ENCODE data around the gene FANCC. TPM values are rescaled to one million over a fixed set of nuclear protein-coding genes. Genes with fewer than 3 reads are reported as not detected.

Gene FANCC
- total RNA-seq, 1 donor from 2014 or later, result 7.9 TPM

DNA sequence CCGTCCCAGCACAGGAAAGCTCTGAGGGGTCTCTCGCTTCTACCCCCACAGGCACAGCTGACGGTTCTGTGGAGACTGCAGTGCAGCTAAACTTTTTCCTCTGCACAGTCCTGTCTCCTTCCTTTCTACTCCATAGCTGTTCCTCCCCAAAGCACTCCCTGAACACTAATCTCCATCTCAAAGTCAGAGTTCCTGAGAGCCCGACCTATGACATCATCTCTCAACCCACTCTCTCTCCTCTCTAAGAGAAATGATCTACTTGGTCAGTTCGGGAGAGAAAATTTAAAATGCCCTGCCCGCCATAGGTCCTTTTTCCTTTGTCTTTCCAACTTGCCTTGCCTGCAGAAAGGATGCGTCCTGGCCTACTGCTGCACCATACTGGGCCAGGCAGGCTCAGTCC is 90.6 kb downstream of the FANCC start:
- H3K36me3 ChIP-seq (ENCODE audit: insufficient read depth, low read length), result no peaks in the 10 kb centered on the region
- H3K27ac Mint-ChIP-seq (ENCODE audit: unreplicated experiment), result no peak overlapping the region
- no peak for DNase-seq (ENCODE audit: low read depth)
- H3K9me3 Mint-ChIP-seq (ENCODE audit: unreplicated experiment), result peaks cover 8% of the 10 kb centered on the region
- H3K4me2 ChIP-seq (ENCODE audit: low read length), result no peak overlapping the region
- no peak for FAIRE-seq
- H3K27ac ChIP-seq (ENCODE audit: low read depth, low read length), result no peak overlapping the region
- peaks cover 3% of the 10 kb centered on the region for H3K4me1 Mint-ChIP-seq (ENCODE audit: low read depth, unreplicated experiment)
- H4K20me1 ChIP-seq (ENCODE audit: insufficient read depth, low read length), result no peaks in the 10 kb centered on the region
- no peak overlapping the region for H3K9ac ChIP-seq (ENCODE audit: low read length)
- H3K27me3 Mint-ChIP-seq (ENCODE audit: low read depth, unreplicated experiment), result no peaks in the 10 kb centered on the region
- no peak for TF ChIP-seq CTCF (IDR thresholded peaks at IDR 0.05; ENCODE audit: insufficient read depth, low read depth, low read length)
- TF ChIP-seq EZH2 (IDR thresholded peaks at IDR 0.05; ENCODE audit: insufficient read depth, low read length), result no peak
- H3K4me1 ChIP-seq (ENCODE audit: insufficient read depth, low read length), result no peaks in the 10 kb centered on the region
- H3K9me3 ChIP-seq (ENCODE audit: insufficient read depth, low read depth, low read length), result no peaks in the 10 kb centered on the region
- H3K4me3 Mint-ChIP-seq (ENCODE audit: unreplicated experiment), result no peak overlapping the region
- H2AFZ ChIP-seq (ENCODE audit: low read depth, low read length), result no peak overlapping the region
- H3K27me3 ChIP-seq (ENCODE audit: insufficient read depth, low read length), result no peaks in the 10 kb centered on the region
- H3K4me3 ChIP-seq (ENCODE audit: insufficient read depth, low read depth, low read length), result no peak overlapping the region
- no peaks in the 10 kb centered on the region for H3K79me2 ChIP-seq (ENCODE audit: insufficient read depth, low read length)
- peaks cover 6% of the 10 kb centered on the region for H3K36me3 Mint-ChIP-seq (ENCODE audit: low read depth, unreplicated experiment)

- no peak for FAIRE-seq
- no peaks in the 10 kb centered on the region for H4K20me1 ChIP-seq (ENCODE audit: insufficient read depth, low read length)
Measured at GRCh38 chr9:95225726-95226106, 91.8 kb downstream of the FANCC start.

More at GRCh38 chr9:95225726-95226106, 91.8 kb downstream of the FANCC start:
- Mint-ChIP-seq H3K27ac (ENCODE audit: unreplicated experiment) (no peak overlapping the region), H3K27me3 (ENCODE audit: low read depth, unreplicated experiment) (no peaks in the 10 kb centered on the region), H3K36me3 (ENCODE audit: low read depth, unreplicated experiment) (peaks cover 3% of the 10 kb centered on the region), H3K4me1 (ENCODE audit: low read depth, unreplicated experiment) (peaks cover 3% of the 10 kb centered on the region), H3K4me3 (ENCODE audit: unreplicated experiment) (no peak overlapping the region), H3K9me3 (ENCODE audit: unreplicated experiment) (peaks cover 6% of the 10 kb centered on the region)
- Histone ChIP-seq H2AFZ (ENCODE audit: low read depth, low read length) (no peak overlapping the region), H3K27ac (ENCODE audit: low read depth, low read length) (no peak overlapping the region), H3K36me3 (ENCODE audit: insufficient read depth, low read length) (no peaks in the 10 kb centered on the region), H3K27me3 (ENCODE audit: insufficient read depth, low read length) (no peaks in the 10 kb centered on the region), H3K4me1 (ENCODE audit: insufficient read depth, low read length) (no peaks in the 10 kb centered on the region), H3K4me2 (ENCODE audit: low read length) (no peak overlapping the region), H3K9me3 (ENCODE audit: insufficient read depth, low read depth, low read length) (no peaks in the 10 kb centered on the region), H3K9ac (ENCODE audit: low read length) (no peak overlapping the region), H3K4me3 (ENCODE audit: insufficient read depth, low read depth, low read length) (no peak overlapping the region), H3K79me2 (ENCODE audit: insufficient read depth, low read length) (no peaks in the 10 kb centered on the region)
- no peak for TF ChIP-seq CTCF (IDR thresholded peaks at IDR 0.05; ENCODE audit: insufficient read depth, low read depth, low read length)
- DNase-seq (ENCODE audit: low read depth), result no peak
